ENCODE data around the gene TMPRSS2.

The TMPRSS2 gene

GRCh38 chr21:41479686-41480085 is 28.3 kb downstream of the TMPRSS2 start:
- no peak for DNase-seq

- DNase-seq: no peak
Observed at GRCh38 chr21:41478319-41479177, 29.4 kb downstream of the TMPRSS2 start.

GRCh38 chr21:41477641-41478318 is 30.2 kb downstream of the TMPRSS2 start:
- no peak for DNase-seq

DNA sequence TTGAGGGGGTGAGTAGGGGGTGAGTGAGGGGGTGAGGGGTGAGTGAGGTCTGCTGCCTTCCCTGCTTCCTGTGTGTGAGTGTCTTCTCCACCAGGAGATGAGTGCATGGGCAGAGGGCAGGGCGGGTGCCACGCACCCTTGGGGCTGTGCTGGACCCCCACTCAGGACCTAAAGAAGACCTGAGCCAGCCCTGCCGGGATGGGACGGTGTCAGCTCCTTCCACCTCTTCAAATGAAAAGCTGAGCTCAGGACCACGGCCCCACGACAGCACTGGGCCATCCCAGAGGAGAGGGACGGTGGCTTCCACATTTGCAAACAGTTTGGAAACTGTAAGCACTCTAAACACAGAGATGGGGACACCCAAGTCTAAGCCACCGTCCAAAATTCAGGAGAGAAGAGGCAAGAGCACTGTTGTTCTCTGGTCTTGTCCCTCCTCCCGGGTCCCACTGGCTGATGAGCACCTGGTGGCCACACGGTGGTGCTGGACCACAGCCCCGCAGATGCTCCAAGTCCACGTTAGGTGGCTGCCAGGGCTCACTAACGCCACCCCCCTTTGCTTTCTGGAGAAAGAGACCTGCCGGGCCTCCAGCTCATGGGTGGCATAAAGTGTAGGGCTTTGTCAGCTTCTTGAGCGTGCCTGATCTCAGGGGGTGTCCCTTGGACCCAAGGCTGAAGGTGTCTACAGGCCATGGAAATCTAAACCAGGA is 32.1 kb downstream of the TMPRSS2 start:
- DNase-seq: no peak

GRCh38 chr21:41472753-41473548 is 35.0 kb downstream of the TMPRSS2 start:
- DNase-seq: no peak

DNA sequence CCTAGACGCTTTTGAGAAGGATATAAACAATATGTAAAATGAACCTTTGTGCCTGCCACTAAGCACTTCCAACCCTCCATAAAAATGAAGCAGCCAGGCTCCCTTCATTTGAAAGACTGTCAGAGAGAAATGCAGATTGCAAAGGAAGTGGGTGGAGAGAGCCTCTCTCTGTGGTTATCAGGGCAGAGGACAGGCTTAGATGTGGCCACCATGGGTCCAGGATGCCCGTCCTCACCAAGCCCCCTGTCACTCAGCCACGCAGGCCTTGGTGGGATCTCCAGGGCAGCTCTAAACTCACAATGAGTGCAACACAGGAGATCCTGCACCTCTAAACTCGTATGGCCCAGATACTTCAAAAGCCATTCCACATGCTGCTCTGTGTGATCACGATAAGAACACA is 37.9 kb downstream of the TMPRSS2 start:
- DNase-seq: no peak

DNA sequence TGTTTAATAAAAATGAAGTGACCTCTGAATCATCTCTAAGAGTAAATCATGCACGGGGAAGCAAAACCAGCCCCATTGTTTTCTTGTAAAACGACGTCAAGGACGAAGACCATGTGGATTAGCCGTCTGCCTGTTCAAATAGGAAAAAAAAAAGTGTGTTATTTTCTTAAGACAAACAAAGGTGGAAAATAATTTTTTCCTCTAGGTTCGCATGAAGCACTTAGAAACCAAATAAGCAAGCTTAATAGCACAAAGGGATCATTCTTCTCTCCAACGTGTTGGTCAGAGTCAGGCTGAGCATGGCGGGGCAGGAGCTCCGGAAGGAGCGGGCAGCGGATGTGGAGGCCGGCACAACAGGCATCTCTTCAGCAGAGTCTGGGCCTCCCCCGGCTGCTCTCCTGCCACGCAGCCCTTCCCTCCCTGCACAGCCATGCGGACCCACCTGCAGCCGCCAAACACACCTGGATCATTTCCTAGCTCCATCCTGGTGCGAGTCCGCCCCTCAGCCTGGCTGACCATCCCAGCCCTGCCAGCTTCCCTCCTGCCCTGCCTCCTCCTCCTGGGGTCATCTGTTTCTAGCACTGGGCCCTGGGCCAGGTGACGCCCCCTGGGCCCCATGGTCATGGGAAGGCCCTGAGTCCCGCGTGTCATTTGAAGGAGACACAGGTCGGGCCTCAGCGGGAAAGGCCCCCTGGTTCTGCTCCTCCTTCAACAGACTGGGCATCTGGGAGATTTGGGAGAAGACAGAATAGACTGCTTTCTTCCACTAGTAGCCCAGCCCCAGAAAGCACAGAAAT is 41.7 kb downstream of the TMPRSS2 start:
- no peak for DNase-seq

DNA sequence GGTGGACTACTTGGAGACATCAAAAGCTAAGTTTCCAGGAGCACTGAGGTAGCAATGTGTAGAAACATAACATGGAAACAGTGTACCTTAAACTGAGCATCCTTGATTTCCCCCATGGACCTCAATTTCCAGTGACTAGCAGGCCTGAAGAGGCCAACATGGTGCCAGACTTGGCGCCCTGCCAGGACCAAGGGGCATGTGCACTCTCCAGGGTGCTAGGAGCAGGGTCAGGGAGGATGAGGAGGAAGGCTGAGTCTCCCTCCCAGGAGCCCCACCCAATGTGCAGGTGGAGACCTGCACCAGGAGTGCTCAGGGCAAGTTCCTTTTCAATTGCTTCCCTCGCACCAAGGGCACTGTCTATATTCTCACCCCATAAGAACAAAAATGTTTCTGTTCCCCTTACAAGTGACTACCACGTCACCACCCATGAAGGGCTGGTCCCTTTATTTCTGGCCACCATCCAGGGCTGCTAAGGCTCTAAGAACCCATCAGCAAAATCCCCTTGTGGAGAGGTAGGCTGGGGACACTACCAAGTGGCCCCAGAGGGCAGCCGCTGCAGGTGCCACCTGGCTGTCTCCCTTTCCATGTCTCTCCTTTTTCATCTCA is 42.7 kb downstream of the TMPRSS2 start:
- no peak for DNase-seq

GRCh38 chr21:41460578-41461527 is 47.1 kb downstream of the TMPRSS2 start:
- peak; percentile 66 for DNase-seq

- DNase-seq: no peak
Observed at GRCh38 chr21:41459884-41460534, 47.9 kb downstream of the TMPRSS2 start.

- DNase-seq: no peak
Observed at GRCh38 chr21:41458559-41458958, 49.4 kb downstream of the TMPRSS2 start.

- no peak for DNase-seq
Observed at GRCh38 chr21:41458121-41458520, 49.8 kb downstream of the TMPRSS2 start.

DNA sequence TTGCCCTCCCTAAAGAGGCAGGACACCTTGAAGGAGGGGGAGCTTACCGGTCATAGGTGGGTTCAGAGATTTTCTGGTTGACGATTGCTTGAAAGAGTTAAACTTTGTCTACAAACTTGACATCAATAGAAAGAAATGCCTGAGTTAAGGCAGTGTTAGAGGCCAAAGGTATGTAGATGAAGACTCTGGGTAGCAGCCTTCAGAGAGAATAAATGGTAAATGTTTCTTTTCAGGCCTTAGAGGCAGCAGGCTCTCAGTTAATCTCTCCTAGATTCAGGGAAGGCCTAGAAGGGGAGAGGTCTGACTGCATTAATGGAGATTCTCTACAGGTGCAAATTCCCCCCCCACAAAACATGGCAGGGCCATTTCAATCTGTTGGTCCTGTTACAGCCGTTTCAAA is 54.2 kb downstream of the TMPRSS2 start:
- DNase-seq: no peak

DNA sequence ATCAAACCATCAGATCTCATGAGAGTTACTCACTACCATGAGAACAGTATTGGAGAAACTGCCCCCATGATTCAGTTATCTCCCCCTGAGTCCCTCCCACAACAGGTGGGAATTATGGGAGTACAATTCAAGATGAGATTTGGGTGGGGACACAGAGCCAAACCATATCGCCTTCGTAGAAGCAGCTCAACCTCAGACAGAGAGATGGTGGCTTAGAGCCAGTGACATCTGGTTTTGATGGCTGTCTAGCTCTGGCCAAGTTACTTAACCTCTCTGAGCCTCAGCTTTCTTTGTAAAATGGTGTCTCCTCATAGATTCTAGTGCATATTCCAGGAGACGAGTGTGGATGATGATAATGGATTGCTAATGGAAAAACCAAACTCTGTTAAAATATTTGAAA is 54.8 kb downstream of the TMPRSS2 start:
- DNase-seq: no peak

GRCh38 chr21:41451753-41452676 is 55.9 kb downstream of the TMPRSS2 start:
- DNase-seq: no peak

DNA sequence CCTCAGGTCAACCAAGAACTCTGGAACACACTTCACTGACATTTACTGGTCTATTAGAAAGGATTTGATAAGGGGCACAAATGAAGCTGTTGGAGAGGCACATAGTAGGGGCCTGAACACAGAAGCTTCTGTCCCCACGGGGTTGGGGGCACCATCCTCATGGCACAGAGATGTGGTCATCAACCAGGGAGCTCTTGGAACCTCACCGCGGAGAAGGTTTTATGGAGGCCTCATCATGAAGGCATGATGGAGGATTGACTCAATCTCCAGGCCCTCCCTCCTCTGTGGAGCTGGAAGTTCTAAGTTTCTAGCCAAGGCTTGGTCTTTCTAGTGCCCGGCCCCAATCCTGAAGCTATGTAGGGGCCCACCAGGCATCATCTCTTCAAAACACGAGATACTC is 58.3 kb downstream of the TMPRSS2 start:
- no peak for DNase-seq

- no peak for DNase-seq
Observed at GRCh38 chr21:41447356-41447755, 60.6 kb downstream of the TMPRSS2 start.

DNA sequence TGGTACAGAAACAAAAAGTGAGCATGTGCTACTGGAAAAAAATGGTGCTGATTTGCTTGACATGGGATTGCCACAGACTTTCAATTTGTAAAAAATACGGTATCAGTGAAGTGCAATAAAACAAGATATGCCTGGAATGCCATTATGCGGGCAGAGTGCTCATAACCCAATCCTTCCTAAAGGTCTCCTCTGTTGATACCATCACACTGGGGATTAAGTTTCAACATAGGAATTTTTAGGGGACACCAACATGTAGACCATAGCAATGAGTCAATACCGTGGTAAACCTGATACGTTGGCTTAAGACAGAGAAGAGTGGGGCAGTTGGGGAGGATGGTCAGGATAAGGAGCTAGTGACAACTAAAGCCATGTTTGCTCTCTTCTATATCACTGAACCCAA is 61.4 kb downstream of the TMPRSS2 start:
- DNase-seq: no peak

- no peak for DNase-seq
Observed at GRCh38 chr21:41445465-41445862, 62.5 kb downstream of the TMPRSS2 start.

All from stimulated activated CD8-positive, alpha-beta memory T cell treated with anti-CD3 and anti-CD28 coated beads, Interleukin-4, amount 100 ng/mL, for 48 hours (primary cell).